ENCODE measurements around the gene AHDC1.
A peak's percentile ranks its signal among the peaks of the same experiment; 100 is the strongest.

Gene AHDC1

GRCh38 chr1:27549807-27550408 is 54.0 kb downstream of the AHDC1 start:
- Histone ChIP-seq H3K27me3 (ENCODE audit: control insufficient read depth, insufficient read depth, low read length) (no peaks in the 10 kb centered on the region), H3K9ac (ENCODE audit: low read length) (no peak overlapping the region), H3K27ac (ENCODE audit: low read depth, low read length) (no peak overlapping the region), H3K36me3 (ENCODE audit: control insufficient read depth, insufficient read depth, low read length) (peaks cover 60% of the 10 kb centered on the region), H3K9me3 (ENCODE audit: control insufficient read depth, insufficient read depth, low read depth, low read length) (no peaks in the 10 kb centered on the region), H3K4me3 (ENCODE audit: low read depth, low read length) (no peak overlapping the region), H3K4me1 (ENCODE audit: control insufficient read depth, insufficient read depth, low read length) (no peaks in the 10 kb centered on the region; the same call in 1 of the 2 replicates)

- no peak overlapping the region for H3K9ac ChIP-seq (ENCODE audit: low read length)
- no peaks in the 10 kb centered on the region for H3K27me3 ChIP-seq (ENCODE audit: control insufficient read depth, insufficient read depth, low read length)
- H3K4me3 ChIP-seq (ENCODE audit: low read depth, low read length): no peak overlapping the region
- no peaks in the 10 kb centered on the region; the same call in 1 of the 2 replicates for H3K4me1 ChIP-seq (ENCODE audit: control insufficient read depth, insufficient read depth, low read length)
- peaks cover 65% of the 10 kb centered on the region for H3K36me3 ChIP-seq (ENCODE audit: control insufficient read depth, insufficient read depth, low read length)
- H3K27ac ChIP-seq (ENCODE audit: low read depth, low read length): no peak overlapping the region
- H3K9me3 ChIP-seq (ENCODE audit: control insufficient read depth, insufficient read depth, low read depth, low read length): no peaks in the 10 kb centered on the region
Measured at GRCh38 chr1:27548858-27549719, 54.9 kb downstream of the AHDC1 start.

- Histone ChIP-seq H3K4me1 (ENCODE audit: control insufficient read depth, insufficient read depth, low read length) (peaks cover 2% of the 10 kb centered on the region; the same call in 1 of the 2 replicates), H3K9me3 (ENCODE audit: control insufficient read depth, insufficient read depth, low read depth, low read length) (no peaks in the 10 kb centered on the region), H3K4me3 (ENCODE audit: low read depth, low read length) (no peak overlapping the region), H3K27me3 (ENCODE audit: control insufficient read depth, insufficient read depth, low read length) (no peaks in the 10 kb centered on the region), H3K9ac (ENCODE audit: low read length) (no peak overlapping the region), H3K36me3 (ENCODE audit: control insufficient read depth, insufficient read depth, low read length) (peaks cover 65% of the 10 kb centered on the region), H3K27ac (ENCODE audit: low read depth, low read length) (no peak overlapping the region)
Measured at GRCh38 chr1:27548136-27548853, 55.6 kb downstream of the AHDC1 start.

- no peak overlapping the region for H3K4me3 ChIP-seq (ENCODE audit: low read depth, low read length)
- H3K4me1 ChIP-seq (ENCODE audit: control insufficient read depth, insufficient read depth, low read length): peaks cover 10% of the 10 kb centered on the region; the same call in 1 of the 2 replicates
- H3K9me3 ChIP-seq (ENCODE audit: control insufficient read depth, insufficient read depth, low read depth, low read length): no peaks in the 10 kb centered on the region
- H3K27me3 ChIP-seq (ENCODE audit: control insufficient read depth, insufficient read depth, low read length): no peaks in the 10 kb centered on the region
- no peak overlapping the region for H3K9ac ChIP-seq (ENCODE audit: low read length)
- peaks cover 65% of the 10 kb centered on the region for H3K36me3 ChIP-seq (ENCODE audit: control insufficient read depth, insufficient read depth, low read length)
- no peak overlapping the region for H3K27ac ChIP-seq (ENCODE audit: low read depth, low read length)
Measured at GRCh38 chr1:27547220-27548116, 56.5 kb downstream of the AHDC1 start.

- no peak overlapping the region for H3K4me3 ChIP-seq (ENCODE audit: low read depth, low read length)
- no peaks in the 10 kb centered on the region for H3K27me3 ChIP-seq (ENCODE audit: control insufficient read depth, insufficient read depth, low read length)
- no peak overlapping the region for H3K27ac ChIP-seq (ENCODE audit: low read depth, low read length)
- H3K4me1 ChIP-seq (ENCODE audit: control insufficient read depth, insufficient read depth, low read length): peaks cover 17% of the 10 kb centered on the region; the same call in 1 of the 2 replicates
- no peaks in the 10 kb centered on the region for H3K9me3 ChIP-seq (ENCODE audit: control insufficient read depth, insufficient read depth, low read depth, low read length)
- peaks cover 57% of the 10 kb centered on the region for H3K36me3 ChIP-seq (ENCODE audit: control insufficient read depth, insufficient read depth, low read length)
- H3K9ac ChIP-seq (ENCODE audit: low read length): no peak overlapping the region
Measured at GRCh38 chr1:27545876-27546275, 58.1 kb downstream of the AHDC1 start.

- Histone ChIP-seq H3K4me1 (ENCODE audit: control insufficient read depth, insufficient read depth, low read length) (peaks cover 23% of the 10 kb centered on the region; the same call in 1 of the 2 replicates), H3K36me3 (ENCODE audit: control insufficient read depth, insufficient read depth, low read length) (peaks cover 51% of the 10 kb centered on the region), H3K9me3 (ENCODE audit: control insufficient read depth, insufficient read depth, low read depth, low read length) (no peaks in the 10 kb centered on the region), H3K4me3 (ENCODE audit: low read depth, low read length) (no peak overlapping the region), H3K9ac (ENCODE audit: low read length) (no peak overlapping the region), H3K27me3 (ENCODE audit: control insufficient read depth, insufficient read depth, low read length) (no peaks in the 10 kb centered on the region), H3K27ac (ENCODE audit: low read depth, low read length) (no peak overlapping the region)
Measured at GRCh38 chr1:27545271-27545670, 58.7 kb downstream of the AHDC1 start.

GRCh38 chr1:27544834-27545233 is 59.1 kb downstream of the AHDC1 start:
- H3K4me3 ChIP-seq (ENCODE audit: low read depth, low read length): no peak overlapping the region
- no peak overlapping the region for H3K9ac ChIP-seq (ENCODE audit: low read length)
- no peaks in the 10 kb centered on the region for H3K27me3 ChIP-seq (ENCODE audit: control insufficient read depth, insufficient read depth, low read length)
- peaks cover 27% of the 10 kb centered on the region; the same call in 1 of the 2 replicates for H3K4me1 ChIP-seq (ENCODE audit: control insufficient read depth, insufficient read depth, low read length)
- H3K9me3 ChIP-seq (ENCODE audit: control insufficient read depth, insufficient read depth, low read depth, low read length): no peaks in the 10 kb centered on the region
- no peak overlapping the region for H3K27ac ChIP-seq (ENCODE audit: low read depth, low read length)
- H3K36me3 ChIP-seq (ENCODE audit: control insufficient read depth, insufficient read depth, low read length): peaks cover 48% of the 10 kb centered on the region

- H3K36me3 ChIP-seq (ENCODE audit: control insufficient read depth, insufficient read depth, low read length): peaks cover 33% of the 10 kb centered on the region
- no peaks in the 10 kb centered on the region for H3K9me3 ChIP-seq (ENCODE audit: control insufficient read depth, insufficient read depth, low read depth, low read length)
- no peaks in the 10 kb centered on the region for H3K27me3 ChIP-seq (ENCODE audit: control insufficient read depth, insufficient read depth, low read length)
- peaks cover 38% of the 10 kb centered on the region; the same call in 1 of the 2 replicates for H3K4me1 ChIP-seq (ENCODE audit: control insufficient read depth, insufficient read depth, low read length)
- H3K9ac ChIP-seq (ENCODE audit: low read length): peak overlapping the region; percentile 5
- peak overlapping the region; percentile 58; the same call in 1 of the 2 replicates for H3K27ac ChIP-seq (ENCODE audit: low read depth, low read length)
- no peak overlapping the region for H3K4me3 ChIP-seq (ENCODE audit: low read depth, low read length)
Measured at GRCh38 chr1:27543284-27543683, 60.7 kb downstream of the AHDC1 start.

- peak overlapping the region; percentile 5 for H3K9ac ChIP-seq (ENCODE audit: low read length)
- H3K4me1 ChIP-seq (ENCODE audit: control insufficient read depth, insufficient read depth, low read length): peaks cover 41% of the 10 kb centered on the region
- peaks cover 27% of the 10 kb centered on the region for H3K36me3 ChIP-seq (ENCODE audit: control insufficient read depth, insufficient read depth, low read length)
- H3K27me3 ChIP-seq (ENCODE audit: control insufficient read depth, insufficient read depth, low read length): no peaks in the 10 kb centered on the region
- peak overlapping the region; percentile 58; the same call in 1 of the 2 replicates for H3K27ac ChIP-seq (ENCODE audit: low read depth, low read length)
- no peaks in the 10 kb centered on the region for H3K9me3 ChIP-seq (ENCODE audit: control insufficient read depth, insufficient read depth, low read depth, low read length)
- no peak overlapping the region for H3K4me3 ChIP-seq (ENCODE audit: low read depth, low read length)
Measured at GRCh38 chr1:27542463-27543273, 61.3 kb downstream of the AHDC1 start.

All from HUES6 (cell line).